ENCODE results near the gene TMEM158. TPM values are rescaled to one million over a fixed set of nuclear protein-coding genes. Genes with fewer than 3 reads are reported as not detected.

Gene TMEM158
- polyA plus RNA-seq, 1 of the 3 experiments (the other 2 are of a cell fraction), result 76.4 TPM

- H3K4me2 ChIP-seq, result no peak overlapping the region
- ChIA-PET POLR2A (interaction anchor here (0.5 to 0.6 kb wide), 3 partner anchors 210 to 947 kb away, joined by 3 to 4 read pairs (median 4); no protein-coding TSS in a partner anchor), CTCF (interaction anchor here (0.7 to 26.9 kb wide), 8 partner anchors 18 to 432 kb away, joined by 3 to 631 read pairs (median 30); no protein-coding TSS in a partner anchor)
- H4K20me1 ChIP-seq (ENCODE audit: insufficient read depth), result no peaks in the 10 kb centered on the region
- H3F3A ChIP-seq (replicated peaks; ENCODE audit: insufficient read depth), result peaks cover 6% of the 10 kb centered on the region
- no peak overlapping the region for H3K9ac ChIP-seq
- no peak for TF ChIP-seq EZH2phosphoT487 (IDR thresholded peaks at IDR 0.05; ENCODE audit: borderline replicate concordance, low read depth)
- TF ChIP-seq, protein P1, sequence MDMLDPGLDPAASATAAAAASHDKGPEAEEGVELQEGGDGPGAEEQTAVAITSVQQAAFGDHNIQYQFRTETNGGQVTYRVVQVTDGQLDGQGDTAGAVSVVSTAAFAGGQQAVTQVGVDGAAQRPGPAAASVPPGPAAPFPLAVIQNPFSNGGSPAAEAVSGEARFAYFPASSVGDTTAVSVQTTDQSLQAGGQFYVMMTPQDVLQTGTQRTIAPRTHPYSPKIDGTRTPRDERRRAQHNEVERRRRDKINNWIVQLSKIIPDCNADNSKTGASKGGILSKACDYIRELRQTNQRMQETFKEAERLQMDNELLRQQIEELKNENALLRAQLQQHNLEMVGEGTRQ (IDR thresholded peaks at IDR 0.05; ENCODE audit: borderline replicate concordance, low read depth, low read length), result no peak
- peaks cover 0 to 7% of the 10 kb centered on the region in 2 experiments; a peak in 2 of 4 replicates for H3K4me1 ChIP-seq (ENCODE audit: control insufficient read depth in 1 of 2, insufficient read depth in 2 of 2, low read depth in 1 of 2, low read length in 1 of 2)
- DNase-seq, result no peak
- peaks cover 29% of the 10 kb centered on the region; the same call in 1 of the 2 replicates for H3K79me2 ChIP-seq (ENCODE audit: insufficient read depth)
- H3K9me2 ChIP-seq, result no peaks in the 10 kb centered on the region
- no peak overlapping the region for H3K27ac ChIP-seq (ENCODE audit: low read depth in 2 of 2, low read length in 1 of 2)
- no peak overlapping the region for H2AFZ ChIP-seq (ENCODE audit: low read depth)
- WGBS (ENCODE audit: low lambda C conversion rate), result 90% methylated on average over 7 of the region's 7 CpGs
- no peaks in the 10 kb centered on the region for H3K36me3 ChIP-seq (replicated peaks in 1 of 2; ENCODE audit: control insufficient read depth in 1 of 2, insufficient read depth in 2 of 2, low read length in 1 of 2)
- H3K27me3 ChIP-seq (ENCODE audit: insufficient read depth), result no peaks in the 10 kb centered on the region
- no peak overlapping the region for H3K4me3 ChIP-seq (ENCODE audit: low read depth in 2 of 2, low read length in 1 of 2)
- H3K9me3 ChIP-seq, result no peaks in the 10 kb centered on the region
These were observed 1.2 kb upstream of the TMEM158 start for GRCh38 chr3:45227071-45227820.

GRCh38 chr3:45225465-45226205 lies 452 bp downstream of the TMEM158 start:
- no peak overlapping the region for H3K27ac ChIP-seq (ENCODE audit: low read depth in 2 of 2, low read length in 1 of 2)
- H2AFZ ChIP-seq (ENCODE audit: low read depth), result no peak overlapping the region
- no peaks in the 10 kb centered on the region for H3K9me3 ChIP-seq
- H3K27me3 ChIP-seq (ENCODE audit: insufficient read depth), result no peaks in the 10 kb centered on the region
- no peak for TF ChIP-seq GABPA (IDR thresholded peaks at IDR 0.05; ENCODE audit: low read depth)
- TF ChIP-seq TCF12 (IDR thresholded peaks at IDR 0.05), result no peak
- no peak for TF ChIP-seq SMC3 (IDR thresholded peaks at IDR 0.05; ENCODE audit: low read depth, low read length)
- no peak for TF ChIP-seq FOXM1 (IDR thresholded peaks at IDR 0.05; ENCODE audit: low read depth)
- TF ChIP-seq TAF1 (IDR thresholded peaks at IDR 0.05; ENCODE audit: borderline replicate concordance, low read depth, low read length), result no peak
- no peak; the same call in 1 of the 2 replicates for TF ChIP-seq SIN3A (IDR thresholded peaks at IDR 0.05; ENCODE audit: borderline replicate concordance, low read depth, low read length)
- TF ChIP-seq RAD21 (IDR thresholded peaks at IDR 0.05; ENCODE audit: low read length), result no peak
- no peak for TF ChIP-seq FOXJ3 (CRISPR knock-in tag; IDR thresholded peaks at IDR 0.05)
- no peak for TF ChIP-seq TEAD4 (IDR thresholded peaks at IDR 0.05; ENCODE audit: borderline replicate concordance, insufficient read depth)
- no peak for TF ChIP-seq RCOR1 (IDR thresholded peaks at IDR 0.05; ENCODE audit: low read length)
- TF ChIP-seq ELF1 (IDR thresholded peaks at IDR 0.05), result no peak
- H3K9me2 ChIP-seq, result no peaks in the 10 kb centered on the region
- no peaks in the 10 kb centered on the region for H3K36me3 ChIP-seq (replicated peaks in 1 of 2; ENCODE audit: control insufficient read depth in 1 of 2, insufficient read depth in 2 of 2, low read length in 1 of 2)
- CTCF ChIA-PET, result interaction anchor here (0.6 to 26.9 kb wide), 28 partner anchors 16 to 713 kb away, joined by 3 to 631 read pairs (median 4); no protein-coding TSS in a partner anchor
- H4K20me1 ChIP-seq (ENCODE audit: insufficient read depth), result no peaks in the 10 kb centered on the region
- DNase-seq, result peak; percentile 73
- POLR2A ChIA-PET, result no interaction called here
- peak overlapping the region; percentile 68 to 86 for H3K4me3 ChIP-seq (ENCODE audit: low read depth in 2 of 2, low read length in 1 of 2)
- no peak overlapping the region; the same call in 1 of the 2 replicates for H3K4me2 ChIP-seq
- H3K4me1 ChIP-seq (ENCODE audit: control insufficient read depth in 1 of 2, insufficient read depth in 2 of 2, low read depth in 1 of 2, low read length in 1 of 2), result peaks cover 0 to 7% of the 10 kb centered on the region in 2 experiments; a peak in 2 of 4 replicates
- H3K79me2 ChIP-seq (ENCODE audit: insufficient read depth), result peaks cover 35% of the 10 kb centered on the region; the same call in 1 of the 2 replicates
- peaks cover 5% of the 10 kb centered on the region for H3F3A ChIP-seq (replicated peaks; ENCODE audit: insufficient read depth)
- WGBS (ENCODE audit: low lambda C conversion rate), result no CpG with 5 or more reads among the region's 131 CpGs
- no peak overlapping the region; the same call in 1 of the 2 replicates for H3K9ac ChIP-seq

Measured in SK-N-SH (cell line).